Stimulated activated CD4-positive, alpha-beta T cell treated with anti-CD3 and anti-CD28 coated beads, Interleukin-12 subunit alpha, Interleukin-12 subunit beta, amount 100 ng/mL, for 24 hours (primary cell): ENCODE measurements around the gene MALT1.
A peak's percentile ranks its signal among the peaks of the same experiment; 100 is the strongest.
"Not testable (repeated sequence)": the region's sequence is repeated elsewhere in the genome, so short reads cannot be mapped to it uniquely, and the experiment has no call there.

ENCODE experiments used
- DNase-seq, 2 experiments: peaks; one replicate each; pipeline ENCODE4 v3.0.0-alpha.2; 2020; ENCODE audit warnings: low read depth in 2 of 2

The MALT1 gene

GRCh38 chr18:58671111-58671631 is at the start of gene MALT1:
Gene MALT1, plus strand, starts transcription at chr18:58671465. Its CDS starts 179 bp downstream, at chr18:58671644.
- peak; percentile 89 to 93 for DNase-seq

- DNase-seq: no peak
These were observed 47.3 kb upstream of the MALT1 start for GRCh38 chr18:58624011-58624410.

- no peak for DNase-seq
These were observed 45.4 kb upstream of the MALT1 start for GRCh38 chr18:58625839-58626238.

GRCh38 chr18:58630071-58630470 is 41.2 kb upstream of the MALT1 start:
- DNase-seq: no peak

GRCh38 chr18:58631301-58631700 is 40.0 kb upstream of the MALT1 start:
- no peak for DNase-seq

GRCh38 chr18:58632552-58632951 is 38.7 kb upstream of the MALT1 start:
- DNase-seq: no peak

GRCh38 chr18:58633874-58634273 is 37.4 kb upstream of the MALT1 start:
- DNase-seq: no peak

GRCh38 chr18:58635891-58636290 is 35.4 kb upstream of the MALT1 start:
- no peak for DNase-seq

GRCh38 chr18:58637197-58637596 is 34.1 kb upstream of the MALT1 start:
- DNase-seq: no peak

- no peak for DNase-seq
These were observed 33.3 kb upstream of the MALT1 start for GRCh38 chr18:58637946-58638345.

GRCh38 chr18:58638441-58638840 is 32.8 kb upstream of the MALT1 start:
- no peak for DNase-seq

- DNase-seq: no peak
These were observed 32.0 kb upstream of the MALT1 start for GRCh38 chr18:58639237-58639636.

GRCh38 chr18:58639751-58640427 is 31.4 kb upstream of the MALT1 start:
- DNase-seq: no peak

GRCh38 chr18:58640428-58640805 is 30.8 kb upstream of the MALT1 start:
- DNase-seq: no peak

GRCh38 chr18:58640891-58641610 is 30.2 kb upstream of the MALT1 start:
- no peak for DNase-seq

GRCh38 chr18:58643557-58643956 is 27.7 kb upstream of the MALT1 start:
- not testable (repeated sequence) for DNase-seq

GRCh38 chr18:58645398-58645797 is 25.9 kb upstream of the MALT1 start:
- no peak for DNase-seq

- no peak for DNase-seq
These were observed 24.9 kb upstream of the MALT1 start for GRCh38 chr18:58646334-58646862.

GRCh38 chr18:58649966-58650816 is 21.1 kb upstream of the MALT1 start:
- DNase-seq: no peak

- DNase-seq: not testable (repeated sequence)
These were observed 20.4 kb upstream of the MALT1 start for GRCh38 chr18:58650830-58651229.

GRCh38 chr18:58653144-58653722 is 18.0 kb upstream of the MALT1 start:
- DNase-seq: not testable (repeated sequence)
